Esophagus muscularis mucosa (tissue), 4 donors: Measurements from ENCODE around the gene PPM1M. TPM values are rescaled to one million over a fixed set of nuclear protein-coding genes. Genes with fewer than 3 reads are reported as not detected.
A peak's percentile ranks its signal among the peaks of the same experiment; 100 is the strongest.

ENCODE experiments used
- DNase-seq: peaks from one replicate; pipeline ENCODE4 v3.0.0-alpha.2; 2017; ENCODE audit errors: extremely low spot score
- H3K27ac ChIP-seq, 4 donors: fragments of 200-600 bp; sonication (generic); replicated peaks in 1 of 4; 1 replicate in 3 of 4; 2 replicates in 1 of 4; pipeline ENCODE4 v1.5.1; 2016 to 2019; ENCODE audit warnings: mild to moderate bottlenecking in 1 of 4
- H3K27me3 ChIP-seq, 4 donors: fragments of 200-600 bp; sonication (generic); one replicate each; pipeline versions ENCODE4 v1.5.1 to v1.6.0; 2016 to 2019
- H3K36me3 ChIP-seq, 4 donors: fragments of 200-600 bp; sonication (generic); one replicate each; pipeline ENCODE4 v1.5.1; 2016 to 2019
- H3K4me1 ChIP-seq, 4 donors: fragments of 200-600 bp; sonication (generic); one replicate each; pipeline ENCODE4 v1.5.1; 2016 to 2019
- H3K4me3 ChIP-seq, 4 donors: fragments of 200-600 bp; sonication (generic); 1 replicate in 2 of 4; 2 replicates in 2 of 4; pipeline ENCODE4 v1.5.1; 2016 to 2019; ENCODE audit warnings: mild to moderate bottlenecking in 4 of 4, moderate library complexity in 1 of 4
- H3K9me3 ChIP-seq, 4 donors: fragments of 200-600 bp; sonication (generic); 1 replicate in 3 of 4; 2 replicates in 1 of 4; pipeline ENCODE4 v1.5.1; 2016 to 2019
- EP300 ChIP-seq: sonication (generic); formaldehyde crosslinking; IDR thresholded peaks from one replicate; pipeline ENCODE4 v1.6.1; 2017; ENCODE audit warnings: antibody characterized with exemption
- POLR2A ChIP-seq: fragments of 450-650 bp; IDR thresholded peaks from one replicate; pipeline ENCODE4 v1.6.1; 2017; ENCODE audit warnings: antibody characterized with exemption, moderate library complexity, mild to moderate bottlenecking, low read depth
- POLR2AphosphoS5 ChIP-seq, 2 donors: sonication (generic); formaldehyde crosslinking; IDR thresholded peaks; one replicate each; pipeline ENCODE4 v1.6.1; 2017; ENCODE audit warnings: antibody characterized with exemption in 2 of 2
- WGBS: methylation state at CpG from one replicate; pipeline ENCODE4 v1.1.5; 2018; 5-methylcytosine and 5-hydroxymethylcytosine counted together
- intact Hi-C: fragments of 100-400 bp; cut with DNase I; formaldehyde crosslinking; loops from one replicate; pipeline ENCODE4 v1.15.1; 2023
- total RNA-seq, 4 donors: library from RNA; depleted of rRNA; stranded (reverse); fragments of >200 nt; gene quantifications; one replicate each; pipeline versions ENCODE4 v1.1.0 to v1.2.1, GENCODE V29; 2016
- TF ChIP-seq, protein P1 (sequence below), 3 experiments: fragments of 200-600 bp in 2 of 3; fragments of 450-650 bp in 1 of 3; sonication (generic) in 2 of 3; IDR thresholded peaks; one replicate each; pipeline ENCODE4 v1.5.1; 2017 to 2019; ENCODE audit warnings: antibody characterized with exemption in 3 of 3, mild to moderate bottlenecking in 2 of 3, moderate library complexity in 1 of 3

PPM1M gene
- total RNA-seq, 4 donors from 2014 or later: 24.1 to 35.7 (median 32.4) TPM

- peaks cover 8 to 34% (median 30%) of the 10 kb centered on the region in 4 donors for H3K36me3 ChIP-seq
- H3K27ac ChIP-seq: peak within 1 kb of the TSS; percentile 79 to 89 (median 85)
- intact Hi-C loops: no loop called here
- WGBS: 0% methylated on average over 21 of the region's 71 CpGs
- peaks cover 63 to 82% (median 80%) of the 10 kb centered on the region in 4 donors for H3K4me1 ChIP-seq
- H3K27me3 ChIP-seq: no peaks in the 10 kb centered on the region
- peak; percentile 95 for DNase-seq
- TF ChIP-seq, protein P1, sequence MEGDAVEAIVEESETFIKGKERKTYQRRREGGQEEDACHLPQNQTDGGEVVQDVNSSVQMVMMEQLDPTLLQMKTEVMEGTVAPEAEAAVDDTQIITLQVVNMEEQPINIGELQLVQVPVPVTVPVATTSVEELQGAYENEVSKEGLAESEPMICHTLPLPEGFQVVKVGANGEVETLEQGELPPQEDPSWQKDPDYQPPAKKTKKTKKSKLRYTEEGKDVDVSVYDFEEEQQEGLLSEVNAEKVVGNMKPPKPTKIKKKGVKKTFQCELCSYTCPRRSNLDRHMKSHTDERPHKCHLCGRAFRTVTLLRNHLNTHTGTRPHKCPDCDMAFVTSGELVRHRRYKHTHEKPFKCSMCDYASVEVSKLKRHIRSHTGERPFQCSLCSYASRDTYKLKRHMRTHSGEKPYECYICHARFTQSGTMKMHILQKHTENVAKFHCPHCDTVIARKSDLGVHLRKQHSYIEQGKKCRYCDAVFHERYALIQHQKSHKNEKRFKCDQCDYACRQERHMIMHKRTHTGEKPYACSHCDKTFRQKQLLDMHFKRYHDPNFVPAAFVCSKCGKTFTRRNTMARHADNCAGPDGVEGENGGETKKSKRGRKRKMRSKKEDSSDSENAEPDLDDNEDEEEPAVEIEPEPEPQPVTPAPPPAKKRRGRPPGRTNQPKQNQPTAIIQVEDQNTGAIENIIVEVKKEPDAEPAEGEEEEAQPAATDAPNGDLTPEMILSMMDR (IDR thresholded peaks at IDR 0.05): peak; percentile 8 to 43 (median 33)
- TF ChIP-seq POLR2AphosphoS5 (IDR thresholded peaks at IDR 0.05): peak; percentile 95
- TF ChIP-seq EP300: no peak
- TF ChIP-seq POLR2A: peak; percentile 74
- H3K9me3 ChIP-seq: no peaks in the 10 kb centered on the region
- H3K4me3 ChIP-seq: peak within 1 kb of the TSS; percentile 70 to 95 (median 89)
Measured at GRCh38 chr3:52197842-52198625, 47.5 kb upstream of the PPM1M start, which contains the start of gene ALAS1. ALAS1 (plus strand) TSS chr3:52198160; CDS start chr3:52199242, 1,082 bp downstream.

GRCh38 chr3:52198643-52199608, 46.6 kb upstream of the PPM1M start:
- no peak for DNase-seq
- WGBS: 38% methylated on average over 14 of the region's 14 CpGs
- Histone ChIP-seq H3K27ac (peak overlapping the region; percentile 79 to 89 (median 85)), H3K36me3 (peaks cover 17 to 43% (median 39%) of the 10 kb centered on the region in 4 donors), H3K9me3 (no peaks in the 10 kb centered on the region), H3K4me3 (peak overlapping the region; percentile 70 to 95 (median 89)), H3K27me3 (no peaks in the 10 kb centered on the region), H3K4me1 (peaks cover 63 to 77% (median 75%) of the 10 kb centered on the region in 4 donors)
- TF ChIP-seq EP300 (no peak), POLR2AphosphoS5 (IDR thresholded peaks at IDR 0.05) (no peak), POLR2A (no peak)
- TF ChIP-seq, protein P1 (IDR thresholded peaks at IDR 0.05): no peak
- intact Hi-C loops: no loop called here

DNA sequence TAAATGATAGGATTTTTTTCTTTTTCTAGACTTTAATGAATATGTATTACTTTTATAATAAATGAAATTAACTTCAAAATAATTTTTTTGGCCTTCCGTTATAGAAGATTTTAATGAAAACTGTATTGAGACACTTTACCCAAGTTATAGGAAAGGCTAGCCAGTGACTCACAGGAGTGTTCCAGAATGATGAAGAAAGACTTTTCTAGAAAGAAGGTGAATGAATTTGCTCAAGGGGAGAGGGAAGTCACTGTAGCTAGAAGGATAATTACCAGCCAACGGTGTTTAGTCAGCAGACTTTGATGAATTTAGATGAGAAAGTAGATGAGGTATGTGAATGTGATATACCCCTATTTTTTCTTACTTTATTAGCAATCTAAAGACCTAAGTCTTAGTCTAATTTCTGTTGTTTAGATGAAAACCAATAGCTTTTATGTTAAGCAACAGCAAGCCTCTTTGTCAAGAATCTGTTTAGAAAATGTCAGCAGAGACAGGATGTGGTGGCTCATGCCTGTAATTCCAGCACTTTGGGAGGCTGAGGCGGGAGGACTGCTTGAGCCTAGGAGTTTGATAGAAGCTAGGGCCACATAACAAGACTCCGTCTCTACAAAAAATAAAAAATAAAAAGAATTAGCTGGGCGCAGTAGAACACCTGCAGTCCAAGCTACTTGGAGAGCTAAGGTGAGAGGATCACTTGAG, 44.4 kb upstream of the PPM1M start:
- no peaks in the 10 kb centered on the region for H3K27me3 ChIP-seq
- H3K36me3 ChIP-seq: peaks cover 37 to 65% (median 61%) of the 10 kb centered on the region in 4 donors
- no peak overlapping the region for H3K4me3 ChIP-seq
- intact Hi-C loops: no loop called here
- no peak for DNase-seq
- WGBS: 85% methylated on average over 5 of the region's 5 CpGs
- TF ChIP-seq, protein P1 (IDR thresholded peaks at IDR 0.05): no peak
- TF ChIP-seq EP300 (no peak), POLR2AphosphoS5 (IDR thresholded peaks at IDR 0.05) (no peak), POLR2A (no peak)
- H3K9me3 ChIP-seq: no peaks in the 10 kb centered on the region
- peaks cover 50 to 55% (median 55%) of the 10 kb centered on the region in 4 donors for H3K4me1 ChIP-seq
- no peak overlapping the region for H3K27ac ChIP-seq

- peaks cover 36 to 41% (median 41%) of the 10 kb centered on the region in 4 donors for H3K4me1 ChIP-seq
- no peak overlapping the region for H3K27ac ChIP-seq
- no peak for TF ChIP-seq POLR2AphosphoS5 (IDR thresholded peaks at IDR 0.05)
- TF ChIP-seq, protein P1 (IDR thresholded peaks at IDR 0.05): no peak
- no peak for TF ChIP-seq EP300
- no peak for TF ChIP-seq POLR2A
- H3K9me3 ChIP-seq: no peaks in the 10 kb centered on the region
- peaks cover 50 to 79% (median 75%) of the 10 kb centered on the region in 4 donors for H3K36me3 ChIP-seq
- H3K4me3 ChIP-seq: no peak overlapping the region
- no peak for DNase-seq
- 84% methylated on average over 4 of the region's 4 CpGs for WGBS
- no peaks in the 10 kb centered on the region for H3K27me3 ChIP-seq
- intact Hi-C loops: no loop called here
Measured at GRCh38 chr3:52202384-52203077, 43.0 kb upstream of the PPM1M start.
